Amygdala (tissue), 56 donors: ENCODE measurements around the gene HEG1.
A peak's percentile ranks its signal among the peaks of the same experiment; 100 is the strongest.

ENCODE experiments used
- DNase-seq, 56 donors: peaks; one replicate each; lab custom pipeline; 2025; lab: John Stamatoyannopoulos, UW

HEG1 gene

DNA sequence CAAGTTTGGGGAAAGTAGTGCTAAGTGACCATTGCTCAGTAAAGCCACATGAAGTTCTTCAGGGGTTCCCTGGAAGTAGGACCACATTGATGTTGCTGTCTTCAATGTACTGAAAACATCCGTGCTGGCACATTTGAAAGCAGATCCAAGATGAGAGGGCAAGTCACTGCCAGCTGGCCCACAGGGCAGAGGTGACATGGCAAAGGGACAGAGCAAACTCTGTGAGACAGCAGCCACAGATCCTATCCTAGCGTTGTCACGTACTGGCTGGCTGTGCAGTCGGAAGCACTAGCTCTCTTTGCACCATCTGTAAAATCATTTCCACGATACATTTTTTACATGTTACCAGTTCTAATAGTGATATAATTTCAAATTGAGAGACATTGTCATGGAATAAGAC lies 135.1 kb downstream of the HEG1 start:
- peak in 10 of 56 donors; percentile 3 to 47 (median 14) for DNase-seq

DNA sequence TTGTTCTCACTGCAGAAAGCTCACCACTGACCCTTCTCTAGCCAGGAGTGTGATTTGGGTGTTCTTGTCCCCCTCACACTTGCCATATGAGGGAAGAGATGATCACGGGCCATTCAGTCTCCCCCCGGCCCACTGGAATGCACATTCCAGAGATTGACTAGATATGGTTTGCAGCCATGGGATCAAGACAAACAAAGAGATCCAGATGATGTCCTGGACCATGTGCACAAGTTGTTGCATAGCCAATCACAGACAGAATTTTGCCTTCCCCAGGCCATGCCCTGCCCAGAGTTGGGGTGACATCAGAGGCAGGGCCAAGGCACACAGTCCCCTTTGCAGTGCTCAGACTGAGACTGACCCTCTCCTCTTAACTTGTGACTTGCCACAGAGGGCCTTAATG lies 136.0 kb downstream of the HEG1 start:
- DNase-seq, result no peak

DNA sequence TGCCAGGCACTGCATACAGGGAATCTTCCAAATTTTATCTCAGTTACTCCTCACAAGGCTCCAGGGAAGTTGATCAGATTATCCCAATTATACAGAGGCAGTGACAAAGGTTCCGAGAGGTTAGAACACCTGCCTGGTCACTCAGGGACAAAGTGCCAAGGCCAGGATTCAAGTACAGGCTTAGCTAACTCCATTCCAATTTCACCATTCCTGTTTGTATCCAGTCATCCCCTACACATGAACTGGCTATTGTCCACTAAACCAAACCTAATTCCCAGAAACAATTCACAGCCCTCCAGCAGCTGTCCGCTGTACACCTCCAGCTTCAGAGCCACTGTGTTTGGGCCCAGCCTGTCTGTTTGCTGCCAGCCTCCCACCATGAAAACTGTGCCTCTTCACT lies 137.3 kb downstream of the HEG1 start:
- DNase-seq, result no peak

DNA sequence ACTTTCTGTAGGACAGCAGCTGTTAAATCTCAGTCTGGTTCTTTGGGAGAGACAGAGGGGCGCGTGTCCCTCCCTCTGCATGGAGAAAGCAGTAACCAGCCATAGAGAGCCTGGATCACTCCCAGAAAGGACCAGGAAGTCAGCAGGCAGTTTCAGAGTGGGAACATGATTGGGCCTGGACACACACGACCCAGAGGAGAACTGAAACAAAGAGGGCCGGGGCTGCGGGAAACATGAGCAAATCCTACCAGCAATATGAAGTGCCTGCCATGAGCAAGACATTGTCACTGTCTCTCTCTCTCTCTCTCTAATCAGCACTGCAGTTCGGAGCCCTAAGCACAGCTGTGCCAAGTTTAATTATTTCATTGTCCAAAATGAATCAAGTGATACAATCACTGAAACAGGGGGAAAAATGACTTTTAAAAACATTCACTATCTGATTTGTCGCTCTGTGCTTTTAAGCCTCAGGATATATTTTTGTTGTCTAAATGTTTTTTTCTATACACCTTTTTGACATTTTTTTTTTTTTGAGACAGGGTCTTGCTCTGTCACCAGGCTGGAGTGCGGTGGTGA lies 138.9 kb downstream of the HEG1 start:
- peak in 8 of 56 donors; percentile 5 to 48 (median 10) for DNase-seq
